Measurements from ENCODE around the gene LGMN.

The LGMN gene

DNA sequence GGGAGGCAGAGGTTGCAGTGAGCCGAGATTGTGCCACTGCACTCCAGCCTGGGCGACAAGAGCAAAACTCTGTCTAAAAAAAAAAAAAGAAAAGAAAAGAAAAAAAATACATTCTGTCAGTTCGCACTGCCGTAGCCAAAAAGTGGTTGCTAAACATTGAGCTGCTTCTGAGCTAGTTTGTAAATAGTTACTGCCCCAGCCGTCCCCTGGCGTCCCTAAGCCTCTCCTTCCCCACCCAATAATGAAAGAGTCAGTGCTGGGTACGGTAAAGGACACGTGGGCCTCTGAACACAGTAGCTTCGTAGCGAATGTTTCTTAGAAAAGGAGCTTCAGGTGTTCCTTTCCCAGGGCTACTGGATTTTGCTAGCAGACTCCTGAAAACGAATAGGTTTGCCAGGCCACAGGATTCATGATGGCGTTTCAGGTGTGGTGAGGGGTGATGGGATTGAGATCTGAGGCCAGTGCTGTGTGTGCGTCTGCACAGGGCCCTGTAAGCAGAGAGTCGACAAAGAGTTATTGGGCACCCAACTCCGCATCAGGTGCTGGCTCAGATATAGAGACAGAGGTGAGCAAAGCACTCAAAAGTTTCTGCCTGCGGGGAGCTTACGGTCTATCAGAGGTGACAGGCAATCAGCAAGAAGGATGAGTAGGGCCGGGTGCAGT, 94.1 kb downstream of the LGMN start:
- Histone ChIP-seq H3K4me3 (ENCODE audit: low read depth, low read length) (no peak overlapping the region), H3K9me3 (ENCODE audit: control insufficient read depth, insufficient read depth, low read depth, low read length) (no peaks in the 10 kb centered on the region), H3K36me3 (ENCODE audit: control insufficient read depth in 2 of 2, insufficient read depth in 1 of 2, low read length in 2 of 2) (no peaks in the 10 kb centered on the region), H3K4me1 (ENCODE audit: control insufficient read depth, insufficient read depth, low read length) (no peaks in the 10 kb centered on the region), H3K27ac (ENCODE audit: extremely low read depth, low read depth, low read length) (no peak overlapping the region)
- CTCF ChIA-PET: interaction anchor here (0.5 to 0.9 kb wide), 2 partner anchors 48 to 58 kb away, joined by 4 read pairs; no protein-coding TSS in a partner anchor
- TF ChIP-seq ZNF596 (tag by site-specific recombination; IDR thresholded peaks at IDR 0.05) (no peak), ZNF544 (tag by site-specific recombination; IDR thresholded peaks at IDR 0.05) (no peak), ZNF791 (tag by site-specific recombination; IDR thresholded peaks at IDR 0.05) (no peak)
- POLR2A ChIA-PET: no interaction called here

Data from HEK293 (cell line).